Mesodermal cell (in vitro differentiated cells): ENCODE data around the gene SGIP1.

Experiments used
- H3K27ac ChIP-seq: 2 replicates; pipeline ENCODE4 v1.7.0; 2013; ENCODE audit warnings: mild to moderate bottlenecking, low read depth, low read length, moderate library complexity; ENCODE audit not compliant: severe bottlenecking
- H3K36me3 ChIP-seq: 2 replicates; pipeline ENCODE4 v1.7.1; 2013; ENCODE audit warnings: mild to moderate bottlenecking, low read length, moderate library complexity; ENCODE audit not compliant: control insufficient read depth, insufficient read depth
- H3K4me1 ChIP-seq: one replicate; pipeline ENCODE4 v1.7.1; 2013; ENCODE audit warnings: mild to moderate bottlenecking, low read length; ENCODE audit not compliant: insufficient read depth, control insufficient read depth, poor library complexity, severe bottlenecking
- H3K4me3 ChIP-seq: 2 replicates; pipeline ENCODE4 v1.7.0; 2013; ENCODE audit warnings: low read length, control low read depth, mild to moderate bottlenecking; ENCODE audit not compliant: insufficient read depth, poor library complexity, severe bottlenecking; ENCODE audit errors: extremely low read depth
- H3K9me3 ChIP-seq: 2 replicates; pipeline ENCODE4 v1.7.1; 2013; ENCODE audit warnings: mild to moderate bottlenecking, low read length, moderate library complexity; ENCODE audit not compliant: control insufficient read depth
- WGBS, 2 experiments: methylation state at CpG; one replicate each; pipeline ENCODE4 v1.1.5; 2013; ENCODE audit warnings: missing lambda C conversion rate in 2 of 2; ENCODE audit not compliant: insufficient coverage in 2 of 2; 5-methylcytosine and 5-hydroxymethylcytosine counted together

The SGIP1 gene

GRCh38 chr1:66693856-66694255 lies 159.9 kb downstream of the SGIP1 start:
- Histone ChIP-seq H3K9me3 (no peaks in the 10 kb centered on the region), H3K27ac (no peak overlapping the region), H3K4me3 (no peak overlapping the region), H3K36me3 (peaks cover 6% of the 10 kb centered on the region), H3K4me1 (no peaks in the 10 kb centered on the region)

DNA sequence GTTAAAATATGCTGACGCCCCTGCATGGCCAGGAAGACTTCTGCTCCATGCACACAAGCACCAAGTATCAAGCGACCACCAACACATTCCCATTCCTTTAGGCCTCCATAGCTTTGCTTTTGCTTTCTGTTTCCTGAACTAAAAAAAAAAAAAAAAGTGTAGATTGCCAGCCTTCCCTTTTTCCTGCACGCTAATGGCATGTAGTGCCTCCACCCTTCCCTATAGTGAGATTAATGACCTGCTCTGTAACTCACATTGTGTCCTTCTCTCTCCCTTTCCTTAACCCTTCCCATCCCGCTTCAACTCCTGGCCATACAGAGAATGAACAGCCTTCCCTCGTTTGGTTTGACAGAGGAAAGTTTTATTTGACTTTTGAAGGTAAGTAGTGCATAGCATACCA lies 161.2 kb downstream of the SGIP1 start:
- H3K4me1 ChIP-seq, result no peaks in the 10 kb centered on the region
- no CpG with 5 or more reads among the region's 5 CpGs for WGBS, 2 experiments
- H3K36me3 ChIP-seq, result no peaks in the 10 kb centered on the region
- no peak overlapping the region for H3K4me3 ChIP-seq
- no peak overlapping the region for H3K27ac ChIP-seq
- no peaks in the 10 kb centered on the region for H3K9me3 ChIP-seq

- Histone ChIP-seq H3K36me3 (no peaks in the 10 kb centered on the region), H3K27ac (no peak overlapping the region), H3K4me3 (no peak overlapping the region), H3K4me1 (no peaks in the 10 kb centered on the region), H3K9me3 (no peaks in the 10 kb centered on the region)
Observed at GRCh38 chr1:66696771-66697170, 162.8 kb downstream of the SGIP1 start.

- no peak overlapping the region for H3K4me3 ChIP-seq
- H3K27ac ChIP-seq, result no peak overlapping the region
- no peaks in the 10 kb centered on the region for H3K9me3 ChIP-seq
- H3K4me1 ChIP-seq, result no peaks in the 10 kb centered on the region
- 85 to 92% methylated on average over 5 of the region's 5 CpGs for WGBS, 2 experiments
- H3K36me3 ChIP-seq, result no peaks in the 10 kb centered on the region
Observed at GRCh38 chr1:66699213-66699612, 165.3 kb downstream of the SGIP1 start.

DNA sequence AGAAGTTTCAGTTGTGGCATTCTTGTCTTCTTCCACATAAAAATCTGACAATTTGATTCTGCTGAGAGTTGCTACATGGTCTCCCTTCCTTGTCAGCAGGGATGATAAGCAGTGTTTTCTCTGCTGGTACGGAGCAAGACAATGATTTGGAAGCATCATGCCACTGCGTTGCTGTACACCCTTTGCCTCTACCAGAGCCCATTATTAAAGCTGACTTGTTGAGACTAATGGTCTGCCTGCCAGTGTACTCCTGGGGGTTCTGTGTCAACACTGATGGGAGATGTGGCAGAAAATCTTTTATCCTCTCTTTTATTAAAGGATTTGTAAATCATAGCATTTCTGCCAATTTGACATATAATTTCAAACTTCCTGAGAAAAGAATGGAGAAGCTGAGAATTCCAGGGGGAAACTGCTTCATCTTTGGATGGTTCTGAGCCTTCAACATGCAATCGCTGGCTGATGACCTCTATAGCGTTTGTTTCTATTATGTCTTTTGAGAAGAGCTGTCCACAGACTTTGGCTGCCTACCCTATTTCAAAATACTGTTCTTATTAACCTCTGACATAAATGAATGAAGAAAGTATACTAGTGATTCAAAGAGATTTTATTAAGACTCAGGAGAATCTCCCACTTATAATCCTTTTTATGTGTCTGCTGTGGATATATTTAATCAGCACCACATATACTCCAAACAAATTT lies 170.4 kb downstream of the SGIP1 start:
- Histone ChIP-seq H3K4me3 (no peak overlapping the region), H3K27ac (no peak overlapping the region), H3K36me3 (no peaks in the 10 kb centered on the region), H3K4me1 (no peaks in the 10 kb centered on the region), H3K9me3 (no peaks in the 10 kb centered on the region)
- 100% methylated on average over 1 to 2 of the region's 4 CpGs for WGBS, 2 experiments

- peak overlapping the region; percentile 20 for H3K27ac ChIP-seq
- no peaks in the 10 kb centered on the region for H3K9me3 ChIP-seq
- no peaks in the 10 kb centered on the region for H3K4me1 ChIP-seq
- WGBS, 2 experiments, result 92 to 95% methylated on average over 3 to 4 of the region's 5 CpGs
- no peak overlapping the region for H3K4me3 ChIP-seq
- H3K36me3 ChIP-seq, result no peaks in the 10 kb centered on the region
Observed at GRCh38 chr1:66705110-66705509, 171.2 kb downstream of the SGIP1 start.

DNA sequence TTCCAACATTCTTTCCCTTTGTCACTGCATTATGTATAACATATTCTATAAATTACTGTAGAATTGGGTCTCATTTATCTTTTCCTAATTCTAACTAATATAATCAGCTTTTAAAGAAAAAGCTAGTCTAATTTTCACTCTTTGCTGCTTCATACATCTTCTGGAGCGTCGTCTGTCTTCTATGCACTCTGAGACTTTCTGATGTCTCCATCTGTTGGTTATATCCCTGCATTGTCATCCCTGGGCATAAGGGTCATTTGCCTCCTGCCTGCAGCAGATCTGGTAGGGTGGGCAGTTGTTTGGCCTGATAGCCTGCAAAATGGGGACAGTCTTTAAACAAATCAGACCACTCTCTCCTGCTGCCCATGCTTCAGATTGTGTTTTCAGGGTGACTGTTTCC lies 177.5 kb downstream of the SGIP1 start:
- Histone ChIP-seq H3K9me3 (no peaks in the 10 kb centered on the region), H3K36me3 (no peaks in the 10 kb centered on the region), H3K4me3 (no peak overlapping the region), H3K4me1 (no peaks in the 10 kb centered on the region), H3K27ac (no peak overlapping the region)
- WGBS, 2 experiments, result 0 to 29% methylated on average over 1 to 2 of the region's 2 CpGs

DNA sequence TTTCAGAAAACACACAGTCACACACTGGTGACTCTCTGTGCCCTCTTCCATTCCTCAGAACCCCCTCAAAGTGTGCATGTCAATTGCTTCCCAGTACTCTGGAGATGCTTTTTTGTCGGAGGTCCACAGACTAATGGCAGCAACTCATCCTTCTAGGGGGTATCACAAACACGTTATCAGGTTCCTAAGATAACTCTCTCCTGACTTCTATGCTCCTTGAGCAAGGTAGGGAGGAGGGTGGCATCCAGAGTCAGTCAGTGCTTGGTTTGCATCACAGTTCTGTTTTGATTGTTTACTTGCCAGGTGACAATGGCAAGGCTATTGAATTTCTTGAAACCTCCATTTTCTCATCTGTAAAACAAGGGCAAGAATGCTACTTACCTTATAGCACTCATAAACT lies 178.9 kb downstream of the SGIP1 start:
- WGBS, 2 experiments, result 57 to 75% methylated on average over 1 to 2 of the region's 2 CpGs
- Histone ChIP-seq H3K27ac (no peak overlapping the region), H3K9me3 (no peaks in the 10 kb centered on the region), H3K4me1 (no peaks in the 10 kb centered on the region), H3K36me3 (no peaks in the 10 kb centered on the region), H3K4me3 (no peak overlapping the region)

- Histone ChIP-seq H3K27ac (no peak overlapping the region), H3K9me3 (no peaks in the 10 kb centered on the region), H3K4me1 (no peaks in the 10 kb centered on the region), H3K4me3 (no peak overlapping the region), H3K36me3 (no peaks in the 10 kb centered on the region)
Observed at GRCh38 chr1:66723985-66724384, 190.0 kb downstream of the SGIP1 start.

DNA sequence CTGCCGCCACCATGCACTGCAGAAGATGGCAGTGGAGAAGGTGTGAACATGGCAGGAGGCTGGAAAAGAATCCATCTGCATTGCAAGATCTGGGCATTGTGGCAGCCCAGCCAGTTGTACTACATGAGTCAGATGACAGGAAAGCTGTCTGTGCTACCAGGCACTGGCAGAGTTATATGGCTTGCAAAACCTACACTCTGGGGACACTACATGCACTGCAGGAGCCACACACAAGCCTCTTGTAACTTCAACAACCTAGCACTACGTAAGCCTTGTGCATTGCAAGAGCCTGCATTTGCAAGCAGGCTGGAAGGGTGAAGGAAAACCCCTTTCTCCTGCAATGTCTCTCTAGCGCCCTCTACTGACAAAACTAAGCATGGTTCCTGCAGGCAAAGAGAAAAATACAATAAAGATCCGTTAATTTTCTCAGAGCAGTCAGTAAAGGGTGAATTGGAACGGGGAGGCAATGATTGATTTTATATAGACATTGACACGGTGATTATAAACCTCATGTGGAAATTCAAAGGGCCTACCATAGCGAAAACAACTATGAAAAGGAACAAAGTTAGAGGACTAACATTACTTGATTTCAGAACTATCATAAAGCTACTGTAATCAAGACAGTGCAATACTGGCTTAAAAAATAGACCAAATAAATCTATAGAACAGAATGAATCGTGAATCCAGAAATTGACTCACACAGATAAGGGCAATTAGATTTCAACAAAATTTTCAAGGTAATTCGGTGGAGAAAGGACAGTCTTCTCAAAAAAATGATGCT lies 192.1 kb downstream of the SGIP1 start:
- H3K4me3 ChIP-seq, result no peak overlapping the region
- no peaks in the 10 kb centered on the region for H3K4me1 ChIP-seq
- H3K27ac ChIP-seq, result no peak overlapping the region
- no peaks in the 10 kb centered on the region for H3K36me3 ChIP-seq
- H3K9me3 ChIP-seq, result no peaks in the 10 kb centered on the region
- WGBS, 2 experiments, result 27 to 40% methylated on average over 3 of the region's 9 CpGs

- H3K27ac ChIP-seq, result no peak overlapping the region
- no peak overlapping the region for H3K4me3 ChIP-seq
- no CpG with 5 or more reads among the region's 2 CpGs for WGBS, 2 experiments
Observed at GRCh38 chr1:66728021-66728420, 194.1 kb downstream of the SGIP1 start.

More at GRCh38 chr1:66728021-66728420, 194.1 kb downstream of the SGIP1 start:
- H3K4me1 ChIP-seq, result no peaks in the 10 kb centered on the region
- H3K9me3 ChIP-seq, result no peaks in the 10 kb centered on the region
- H3K36me3 ChIP-seq, result no peaks in the 10 kb centered on the region
